Esophagus squamous epithelium (tissue), 4 donors: ENCODE results near the gene USP28.

ENCODE experiments used
- POLR2A ChIP-seq, 4 donors: fragments of 450-650 bp; IDR thresholded peaks; one replicate each; pipeline ENCODE4 v1.6.1; 2017; ENCODE audit warnings: antibody characterized with exemption in 4 of 4, mild to moderate bottlenecking in 4 of 4, moderate library complexity in 3 of 4
- TF ChIP-seq, protein P1 (sequence below), 6 experiments: fragments of 450-650 bp in 4 of 6; fragments of 200-600 bp in 2 of 6; sonication (generic) in 2 of 6; IDR thresholded peaks; one replicate each; pipeline ENCODE4 v1.5.1; 2016 to 2019; ENCODE audit warnings: antibody characterized with exemption in 6 of 6, mild to moderate bottlenecking in 4 of 6, moderate library complexity in 4 of 6

DNA sequence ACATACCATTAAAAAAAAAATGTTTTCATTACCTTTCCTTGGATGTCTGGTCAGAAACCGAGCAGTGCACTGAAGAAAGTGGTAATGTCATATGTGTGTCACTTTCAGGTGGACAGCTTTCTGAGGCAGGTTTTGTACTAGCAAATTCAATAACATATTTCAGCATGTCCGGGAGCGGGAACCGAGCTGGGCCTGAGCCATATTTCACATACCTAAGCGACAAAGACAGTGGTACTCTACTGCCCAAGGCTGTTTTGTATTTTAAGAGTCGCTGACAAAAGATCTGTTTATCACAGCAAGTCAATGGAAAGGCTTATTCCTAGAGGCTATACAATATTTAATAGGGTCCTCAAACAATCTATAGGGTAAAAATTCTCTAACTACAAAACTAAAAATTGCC lies 57.7 kb downstream of the USP28 start:
- TF ChIP-seq, protein P1, sequence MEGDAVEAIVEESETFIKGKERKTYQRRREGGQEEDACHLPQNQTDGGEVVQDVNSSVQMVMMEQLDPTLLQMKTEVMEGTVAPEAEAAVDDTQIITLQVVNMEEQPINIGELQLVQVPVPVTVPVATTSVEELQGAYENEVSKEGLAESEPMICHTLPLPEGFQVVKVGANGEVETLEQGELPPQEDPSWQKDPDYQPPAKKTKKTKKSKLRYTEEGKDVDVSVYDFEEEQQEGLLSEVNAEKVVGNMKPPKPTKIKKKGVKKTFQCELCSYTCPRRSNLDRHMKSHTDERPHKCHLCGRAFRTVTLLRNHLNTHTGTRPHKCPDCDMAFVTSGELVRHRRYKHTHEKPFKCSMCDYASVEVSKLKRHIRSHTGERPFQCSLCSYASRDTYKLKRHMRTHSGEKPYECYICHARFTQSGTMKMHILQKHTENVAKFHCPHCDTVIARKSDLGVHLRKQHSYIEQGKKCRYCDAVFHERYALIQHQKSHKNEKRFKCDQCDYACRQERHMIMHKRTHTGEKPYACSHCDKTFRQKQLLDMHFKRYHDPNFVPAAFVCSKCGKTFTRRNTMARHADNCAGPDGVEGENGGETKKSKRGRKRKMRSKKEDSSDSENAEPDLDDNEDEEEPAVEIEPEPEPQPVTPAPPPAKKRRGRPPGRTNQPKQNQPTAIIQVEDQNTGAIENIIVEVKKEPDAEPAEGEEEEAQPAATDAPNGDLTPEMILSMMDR (IDR thresholded peaks at IDR 0.05): no peak
- no peak for TF ChIP-seq POLR2A (IDR thresholded peaks at IDR 0.05)
